ENCODE results near the gene HSP90B1.

GRCh38 chr12:103978384-103978982 lies 48.3 kb downstream of the HSP90B1 start:
- TF ChIP-seq, protein P1, sequence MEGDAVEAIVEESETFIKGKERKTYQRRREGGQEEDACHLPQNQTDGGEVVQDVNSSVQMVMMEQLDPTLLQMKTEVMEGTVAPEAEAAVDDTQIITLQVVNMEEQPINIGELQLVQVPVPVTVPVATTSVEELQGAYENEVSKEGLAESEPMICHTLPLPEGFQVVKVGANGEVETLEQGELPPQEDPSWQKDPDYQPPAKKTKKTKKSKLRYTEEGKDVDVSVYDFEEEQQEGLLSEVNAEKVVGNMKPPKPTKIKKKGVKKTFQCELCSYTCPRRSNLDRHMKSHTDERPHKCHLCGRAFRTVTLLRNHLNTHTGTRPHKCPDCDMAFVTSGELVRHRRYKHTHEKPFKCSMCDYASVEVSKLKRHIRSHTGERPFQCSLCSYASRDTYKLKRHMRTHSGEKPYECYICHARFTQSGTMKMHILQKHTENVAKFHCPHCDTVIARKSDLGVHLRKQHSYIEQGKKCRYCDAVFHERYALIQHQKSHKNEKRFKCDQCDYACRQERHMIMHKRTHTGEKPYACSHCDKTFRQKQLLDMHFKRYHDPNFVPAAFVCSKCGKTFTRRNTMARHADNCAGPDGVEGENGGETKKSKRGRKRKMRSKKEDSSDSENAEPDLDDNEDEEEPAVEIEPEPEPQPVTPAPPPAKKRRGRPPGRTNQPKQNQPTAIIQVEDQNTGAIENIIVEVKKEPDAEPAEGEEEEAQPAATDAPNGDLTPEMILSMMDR (IDR thresholded peaks at IDR 0.05 in 2 of 3, conservative IDR thresholded peaks at IDR 0.05 in 1 of 3; ENCODE audit: insufficient read depth in 2 of 3, low read depth in 1 of 3, low read length in 3 of 3), result no peak
- TF ChIP-seq MLX (CRISPR knock-in tag; conservative IDR thresholded peaks at IDR 0.05), result no peak
- no peak for TF ChIP-seq ATF3 (IDR thresholded peaks at IDR 0.05)
- no peak for TF ChIP-seq ATF3 (CRISPR knock-in tag; conservative IDR thresholded peaks at IDR 0.05)
- no peak for TF ChIP-seq KAT7 (CRISPR knock-in tag; IDR thresholded peaks at IDR 0.05; ENCODE audit: borderline replicate concordance)
- TF ChIP-seq, protein P2, sequence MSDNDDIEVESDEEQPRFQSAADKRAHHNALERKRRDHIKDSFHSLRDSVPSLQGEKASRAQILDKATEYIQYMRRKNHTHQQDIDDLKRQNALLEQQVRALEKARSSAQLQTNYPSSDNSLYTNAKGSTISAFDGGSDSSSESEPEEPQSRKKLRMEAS (CRISPR knock-in tag; IDR thresholded peaks at IDR 0.05), result no peak
- no peak for TF ChIP-seq LEF1 (IDR thresholded peaks at IDR 0.05)
- no peak for TF ChIP-seq WHSC1 (IDR thresholded peaks at IDR 0.05; ENCODE audit: low read length)
- no peak for TF ChIP-seq IRF9 (tag; IDR thresholded peaks at IDR 0.05)
- no peak for TF ChIP-seq NCOR1 (IDR thresholded peaks at IDR 0.05)
- no peak for TF ChIP-seq EP300 (IDR thresholded peaks at IDR 0.05; ENCODE audit: low read length)
- TF ChIP-seq ZFPM2 (CRISPR knock-in tag; IDR thresholded peaks at IDR 0.05), result no peak
- TF ChIP-seq, protein P3, sequence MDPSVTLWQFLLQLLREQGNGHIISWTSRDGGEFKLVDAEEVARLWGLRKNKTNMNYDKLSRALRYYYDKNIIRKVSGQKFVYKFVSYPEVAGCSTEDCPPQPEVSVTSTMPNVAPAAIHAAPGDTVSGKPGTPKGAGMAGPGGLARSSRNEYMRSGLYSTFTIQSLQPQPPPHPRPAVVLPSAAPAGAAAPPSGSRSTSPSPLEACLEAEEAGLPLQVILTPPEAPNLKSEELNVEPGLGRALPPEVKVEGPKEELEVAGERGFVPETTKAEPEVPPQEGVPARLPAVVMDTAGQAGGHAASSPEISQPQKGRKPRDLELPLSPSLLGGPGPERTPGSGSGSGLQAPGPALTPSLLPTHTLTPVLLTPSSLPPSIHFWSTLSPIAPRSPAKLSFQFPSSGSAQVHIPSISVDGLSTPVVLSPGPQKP (CRISPR knock-in tag; IDR thresholded peaks at IDR 0.05), result no peak
- no peak for TF ChIP-seq HIVEP1 (CRISPR knock-in tag; IDR thresholded peaks at IDR 0.05)
- TF ChIP-seq ZNF282 (CRISPR knock-in tag; IDR thresholded peaks at IDR 0.05), result no peak

All from K562 (cell line).